Measurements from ENCODE around the gene TMEM143.
"Not testable (repeated sequence)": the region's sequence is repeated elsewhere in the genome, so short reads cannot be mapped to it uniquely, and the experiment has no call there.

Gene TMEM143

DNA sequence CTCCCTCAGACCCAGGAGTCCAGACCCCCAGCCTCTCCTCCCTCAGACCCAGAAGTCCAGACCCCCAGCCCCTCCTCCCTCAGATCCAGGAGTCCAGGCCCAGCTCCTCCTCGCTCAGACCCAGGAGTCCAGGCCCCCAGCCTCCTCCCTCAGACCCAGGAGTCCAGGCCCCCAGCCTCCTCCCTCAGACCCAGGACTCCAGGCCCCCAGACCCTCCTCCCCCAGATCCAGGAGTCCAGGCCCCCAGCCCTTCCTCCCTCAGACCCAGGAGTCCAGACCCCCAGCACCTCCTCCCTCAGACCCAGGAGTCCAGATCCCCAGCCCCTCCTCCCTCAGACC is 28.2 kb upstream of the TMEM143 start:
- intact Hi-C loops (cut with DNase I) = loop anchor here (5.0 kb wide), 2 partner anchors 55 to 75 kb away; partner anchors contain the start of gene GRWD1
- DNase-seq = not testable (repeated sequence)

DNA sequence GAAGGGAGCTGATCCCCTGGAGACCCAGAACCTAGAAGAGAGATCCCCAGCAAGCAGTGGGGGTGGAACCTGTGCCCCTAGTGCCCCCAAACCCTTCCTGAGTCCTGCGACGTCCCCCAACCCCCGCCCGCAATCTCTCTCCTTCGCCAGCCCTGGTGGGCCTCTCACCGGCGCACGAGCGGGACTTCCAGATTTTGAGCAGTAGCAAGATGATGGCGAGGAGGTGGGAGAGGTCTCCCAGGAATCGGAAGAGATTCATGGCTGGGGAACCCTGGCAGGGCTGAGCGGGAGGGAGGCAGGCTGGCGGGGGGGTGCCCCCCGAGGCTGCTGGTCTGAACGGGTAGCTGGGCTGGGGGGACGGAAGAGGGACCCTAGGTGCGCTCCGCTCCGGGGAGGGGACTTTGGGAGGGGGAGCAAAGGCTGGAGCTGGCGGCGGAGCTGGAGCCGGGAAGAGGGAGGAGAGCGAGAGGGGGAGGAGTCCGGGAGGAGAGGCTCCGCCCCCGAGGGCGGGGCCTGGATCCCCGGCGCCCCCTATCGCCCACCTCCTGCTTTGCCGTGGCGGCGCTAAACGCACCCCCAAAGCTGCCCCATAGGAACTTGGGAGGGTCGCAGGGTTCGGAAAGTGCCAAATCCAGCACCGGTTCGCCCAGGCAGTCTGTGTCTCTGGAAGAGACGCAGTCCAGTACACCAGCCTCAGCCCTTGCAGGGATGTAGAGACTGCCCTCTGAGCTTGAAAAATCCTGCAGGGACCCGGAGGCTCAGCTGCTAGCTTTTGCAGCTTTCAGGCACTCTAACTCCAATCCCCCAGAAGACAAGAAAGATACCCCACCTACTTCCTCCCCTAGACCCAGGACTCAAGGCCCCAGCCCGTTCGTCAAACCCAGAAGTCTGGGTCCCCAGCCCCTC is 27.6 kb upstream of the TMEM143 start, which contains the start of gene KDELR1:
TSS of gene KDELR1 (minus strand) at position 452 of the 906 bp plus-strand sequence. CDS start at position 259, 193 bp downstream.
- intact Hi-C loops (cut with DNase I) = loop anchor here (5.0 kb wide), 2 partner anchors 56 to 74 kb away; partner anchors contain the start of gene GRWD1
- peak; percentile 74 to 98 (median 85) for DNase-seq

- peak; percentile 39 to 93 (median 59) for DNase-seq
- intact Hi-C loops (cut with DNase I) = loop anchor here (5.0 kb wide), 2 partner anchors 57 to 73 kb away; partner anchors contain the start of gene GRWD1
Measured at GRCh38 chr19:48390188-48391099, 26.7 kb upstream of the TMEM143 start.

GRCh38 chr19:48386981-48387380 is 23.2 kb upstream of the TMEM143 start:
- DNase-seq = no peak
- intact Hi-C loops (cut with DNase I) = no loop called here

DNA sequence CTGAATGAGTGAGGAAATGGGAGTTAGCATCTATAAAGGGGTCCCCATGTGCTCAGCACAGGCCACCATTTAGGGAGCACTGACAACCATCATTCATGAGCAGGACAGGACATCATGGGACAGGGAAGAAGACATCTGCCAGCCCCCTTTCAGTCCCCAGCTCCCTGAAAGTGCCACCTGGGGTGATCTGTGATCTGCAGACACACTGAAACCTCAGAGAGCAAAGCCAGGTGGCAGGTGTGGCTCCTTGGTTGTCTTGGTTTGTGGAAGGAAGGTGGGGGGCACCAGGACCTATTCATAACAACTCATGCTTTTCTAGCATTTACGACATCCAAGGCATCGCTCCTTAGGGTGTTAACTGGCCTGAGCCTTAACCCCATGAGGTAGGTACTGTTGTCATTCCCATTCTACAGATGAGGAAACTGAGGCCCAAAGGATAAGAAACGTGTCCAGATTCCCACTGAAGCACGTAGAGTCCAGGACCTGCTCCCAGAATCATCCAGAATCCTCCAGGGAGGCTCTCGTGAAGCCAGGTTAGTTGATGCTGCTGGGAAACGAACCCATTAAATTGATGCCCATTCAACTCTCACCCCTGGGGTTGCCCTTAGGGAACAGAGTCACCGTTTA is 21.8 kb upstream of the TMEM143 start:
- DNase-seq = no peak
- intact Hi-C loops (cut with DNase I) = no loop called here

GRCh38 chr19:48382286-48382685 is 18.5 kb upstream of the TMEM143 start:
- DNase-seq = no peak
- intact Hi-C loops (cut with DNase I) = no loop called here

DNA sequence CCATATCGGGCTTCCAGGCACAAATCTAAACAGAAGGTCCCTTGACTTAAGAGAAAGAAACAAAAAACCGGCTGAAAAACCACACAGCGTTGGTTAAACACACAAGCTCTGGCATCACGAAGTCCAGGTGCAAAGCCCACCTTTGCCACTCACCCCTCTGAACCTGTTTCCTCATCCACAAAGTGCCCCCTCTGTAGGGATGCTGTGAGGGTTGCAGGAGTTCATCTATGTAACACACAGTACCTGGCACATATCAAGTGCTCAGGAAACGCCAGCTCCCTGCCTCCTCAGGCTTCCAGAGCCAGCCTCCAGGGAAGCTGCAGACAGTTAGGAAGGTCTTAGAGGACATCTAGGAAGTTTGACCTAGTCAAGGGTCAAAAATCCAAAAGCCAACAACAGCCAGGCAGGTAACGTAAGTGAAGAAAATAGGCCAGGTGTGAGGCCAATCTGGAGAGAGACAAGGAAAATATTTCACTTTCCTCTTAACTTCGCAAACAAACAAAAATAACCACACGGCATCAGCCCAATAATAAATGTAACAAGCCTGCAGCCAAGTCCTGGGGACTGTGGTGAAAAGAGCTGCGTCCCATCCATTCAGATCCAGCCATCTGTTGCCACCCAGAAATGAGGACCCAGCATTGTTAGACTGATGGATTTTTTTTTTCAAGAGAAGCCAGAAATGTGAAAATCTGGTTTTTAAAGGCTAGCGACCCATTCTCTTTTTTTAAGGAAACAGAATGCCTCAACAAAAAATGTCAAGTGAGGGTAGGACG is 17.6 kb upstream of the TMEM143 start:
- intact Hi-C loops (cut with DNase I) = no loop called here
- DNase-seq = no peak

DNA sequence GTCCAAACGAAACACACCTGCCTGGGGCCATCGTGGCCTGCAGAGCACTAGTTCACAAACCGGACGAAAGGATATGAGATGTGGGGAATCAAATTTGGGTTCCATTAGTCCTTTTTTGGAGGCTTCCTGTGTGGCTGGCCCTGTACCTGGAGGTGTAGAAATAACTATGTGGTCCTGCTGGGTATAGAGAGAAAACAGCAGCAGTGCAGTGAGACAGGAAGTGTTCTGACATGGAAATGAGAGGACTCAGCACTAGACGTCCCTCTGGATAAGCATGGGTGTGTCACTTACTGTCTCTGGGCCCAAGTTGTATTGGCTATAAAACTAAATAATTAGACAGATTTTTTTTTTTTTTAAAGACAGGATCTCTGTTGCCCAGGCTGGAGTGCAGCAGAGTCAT is 15.3 kb upstream of the TMEM143 start:
- DNase-seq = no peak
- intact Hi-C loops (cut with DNase I) = no loop called here

- DNase-seq = no peak
Measured at GRCh38 chr19:48378194-48378570, 14.4 kb upstream of the TMEM143 start.

DNA sequence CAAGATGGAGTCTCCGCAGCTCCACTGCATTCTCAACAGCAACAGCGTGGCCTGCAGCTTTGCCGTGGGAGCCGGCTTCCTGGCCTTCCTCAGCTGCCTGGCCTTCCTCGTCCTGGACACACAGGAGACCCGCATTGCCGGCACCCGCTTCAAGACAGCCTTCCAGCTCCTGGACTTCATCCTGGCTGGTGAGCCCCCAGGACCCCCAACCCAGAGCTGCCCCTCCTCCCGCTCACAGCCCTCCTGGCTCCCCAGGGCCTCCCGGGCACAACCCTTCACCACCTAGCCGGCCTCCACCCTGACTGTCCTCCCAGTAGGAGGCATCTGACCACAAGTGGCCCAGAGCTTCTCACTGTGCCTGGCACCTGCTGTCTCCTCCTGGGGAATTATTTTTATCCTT is 9.8 kb upstream of the TMEM143 start:
- intact Hi-C loops (cut with DNase I) = no loop called here
- DNase-seq = peak in 1 of 10 donors; percentile 80

More at GRCh38 chr19:48378194-48378570, 14.4 kb upstream of the TMEM143 start:
- intact Hi-C loops (cut with DNase I) = no loop called here

DNA sequence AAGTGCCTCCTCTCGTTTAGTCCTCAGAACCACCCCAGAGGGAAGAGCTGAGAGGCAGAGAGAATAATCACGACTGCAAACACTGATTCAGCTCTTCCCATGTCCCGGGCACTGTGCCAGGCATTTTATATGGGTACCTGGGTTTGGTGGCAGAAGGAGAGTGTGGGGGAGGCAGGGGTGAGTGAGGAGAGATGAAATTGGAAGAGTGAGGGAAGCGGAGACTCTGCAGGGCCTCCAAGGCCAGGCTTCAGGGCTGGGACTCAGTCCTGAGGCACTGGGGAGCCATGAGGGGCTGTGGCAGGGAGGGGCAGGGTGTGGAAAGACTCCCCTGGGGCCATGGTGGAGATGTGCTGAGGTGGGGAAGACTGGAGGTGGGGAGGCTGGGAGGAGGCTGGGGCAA is 9.2 kb upstream of the TMEM143 start:
- DNase-seq = peak in 1 of 10 donors; percentile 51
- intact Hi-C loops (cut with DNase I) = no loop called here

GRCh38 chr19:48371771-48372170 is 8.0 kb upstream of the TMEM143 start:
- intact Hi-C loops (cut with DNase I); DNase-seq: not testable (repeated sequence)

- intact Hi-C loops (cut with DNase I) = no loop called here
- DNase-seq = no peak
Measured at GRCh38 chr19:48371367-48371766, 7.6 kb upstream of the TMEM143 start.

DNA sequence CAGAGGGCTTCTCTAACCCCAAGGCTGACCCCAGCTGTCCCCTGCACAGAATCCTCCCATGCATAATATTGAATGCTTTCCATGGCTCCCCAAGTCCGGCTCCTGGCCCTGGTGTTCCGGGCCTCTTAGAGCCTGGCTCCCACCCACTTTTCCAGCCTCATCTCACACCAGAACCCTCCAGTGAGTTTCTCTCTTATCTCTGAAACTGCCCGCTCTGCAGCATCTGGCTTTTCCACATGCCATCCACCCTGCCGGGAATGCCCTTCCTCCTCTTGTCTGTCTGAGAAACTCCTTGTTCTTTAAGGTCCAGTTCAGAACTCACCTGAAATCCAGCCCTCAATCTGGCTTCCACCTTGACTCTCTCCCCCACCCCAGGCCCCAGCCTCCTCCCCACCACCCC is 7.2 kb upstream of the TMEM143 start:
- intact Hi-C loops (cut with DNase I) = no loop called here
- no peak for DNase-seq

- intact Hi-C loops (cut with DNase I) = no loop called here
- DNase-seq = no peak
Measured at GRCh38 chr19:48368936-48369335, 5.2 kb upstream of the TMEM143 start.

DNA sequence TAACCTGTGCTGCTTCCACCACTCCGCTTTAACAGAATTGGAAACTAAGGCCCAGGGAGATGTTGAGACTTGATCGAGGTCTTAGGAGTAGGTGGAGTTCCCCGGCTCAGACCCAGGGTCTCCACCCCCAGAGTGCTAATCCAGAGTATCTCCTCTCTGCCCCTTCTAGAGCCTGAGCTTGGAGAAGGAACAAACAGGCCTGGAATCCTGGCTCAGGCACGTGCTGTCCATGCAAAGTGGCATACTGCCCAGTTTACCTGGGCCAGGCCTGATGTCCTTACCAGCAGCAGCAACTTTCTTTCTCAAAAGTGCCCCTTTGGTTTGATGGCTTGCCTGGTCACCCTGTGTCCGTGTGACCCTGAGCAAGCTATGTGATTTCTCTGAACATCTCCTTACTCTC is 4.1 kb upstream of the TMEM143 start:
- no peak for DNase-seq
- intact Hi-C loops (cut with DNase I) = no loop called here

DNA sequence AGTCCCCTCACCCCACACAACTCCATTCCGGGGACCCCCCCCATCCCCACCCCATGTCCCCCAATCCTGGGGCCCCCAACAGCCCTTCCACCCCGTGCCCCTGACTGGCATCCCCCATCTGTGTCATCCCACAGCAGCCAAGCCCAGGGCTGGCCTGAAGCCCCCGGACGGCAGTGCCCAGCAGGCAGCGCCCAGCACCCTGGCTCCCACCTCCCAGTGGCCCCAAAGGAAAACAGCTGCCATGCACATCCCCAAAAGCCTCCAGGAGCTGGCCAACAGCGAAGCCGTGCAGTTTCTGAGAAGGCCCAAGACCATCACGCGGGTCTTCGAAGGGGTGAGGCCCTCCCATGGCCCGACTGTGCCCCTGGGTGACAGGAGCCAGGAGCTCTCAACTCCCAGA is 1.9 kb upstream of the TMEM143 start:
- intact Hi-C loops (cut with DNase I) = no loop called here
- DNase-seq = no peak

DNA sequence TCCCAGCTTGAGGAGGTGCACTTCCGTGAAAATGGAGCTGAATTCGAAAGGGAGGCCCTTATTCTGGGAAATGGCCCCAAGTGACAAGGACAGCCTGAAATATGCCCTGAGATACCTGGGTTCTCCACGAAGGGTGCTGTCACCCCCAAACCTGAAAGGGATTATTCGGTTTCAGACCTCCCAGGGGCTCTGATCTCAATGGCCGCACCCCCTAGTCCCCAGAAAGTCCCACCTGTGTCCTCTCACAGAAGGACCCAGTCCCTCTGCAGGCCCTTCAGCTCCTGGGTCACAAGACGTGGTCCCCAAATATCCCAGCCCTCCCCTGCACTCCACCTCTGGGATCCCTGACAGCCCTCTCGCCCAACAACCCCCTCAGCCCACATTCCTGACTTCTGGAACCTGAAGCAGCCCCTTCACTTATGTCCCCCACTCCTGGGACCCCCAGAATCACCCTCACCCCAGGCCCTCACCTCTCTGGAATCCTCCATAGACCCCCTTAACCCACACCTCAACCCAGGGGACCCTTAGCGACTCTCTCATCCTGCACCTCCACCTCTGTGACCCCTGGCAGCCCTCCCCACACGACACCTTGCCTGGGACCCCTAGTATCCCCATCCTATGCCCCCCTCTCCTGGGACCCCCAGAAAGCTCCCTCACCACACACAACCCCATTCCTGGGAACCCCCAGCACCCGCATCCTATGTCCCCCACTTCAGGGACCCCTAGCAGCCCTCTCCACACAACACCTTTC is 1.0 kb upstream of the TMEM143 start:
- DNase-seq = no peak

GRCh38 chr19:48363500-48363809 is 285 bp downstream of the TMEM143 start:
- DNase-seq = peak in 4 of 10 donors; percentile 26 to 88 (median 38)
- intact Hi-C loops (cut with DNase I) = loop anchor here (5.0 kb wide), 1 partner anchor 41 kb away; a partner anchor contains a TSS

More for the DNA sequence above, 1.0 kb upstream of the TMEM143 start:
- intact Hi-C loops (cut with DNase I) = loop anchor here (5.0 kb wide), 1 partner anchor 42 kb away; a partner anchor contains a TSS
